Panc1 (cell line): Measurements from ENCODE around the gene B9D1. TPM values are rescaled to one million over a fixed set of nuclear protein-coding genes. Genes with fewer than 3 reads are reported as not detected.

Source experiments
- ATAC-seq: fragments of 200-7000 bp; cut with Tn5 transposase; 2 replicates; pipeline ENCODE4 v1.9.1; 2020; ENCODE audit warnings: mild to moderate bottlenecking, moderate library complexity
- BruUV-seq: library from RNA; stranded (reverse); fragments of 400-500 nt; replicated peaks from 2 replicates; lab custom pipeline; 2021; lab: Mats Ljungman, UMichigan
- CTCF ChIA-PET: fragments of 300-600 bp; sonication (Branson Sonifier 250); formaldehyde crosslinking; loops from one replicate; lab custom pipeline; 2022; ENCODE audit warnings: antibody characterized with exemption; lab: Charles Lee
- POLR2A ChIA-PET: fragments of 300-600 bp; sonication (Branson Sonifier 250); formaldehyde crosslinking; loops from one replicate; lab custom pipeline; 2022; ENCODE audit warnings: antibody characterized with exemption; lab: Charles Lee
- DNase-seq: peaks from one replicate; pipeline ENCODE4 v3.0.0-alpha.2; 2010; ENCODE audit warnings: low read depth, low spot score
- H3K27ac ChIP-seq: 2 replicates; pipeline ENCODE4 v1.5.1; 2011; ENCODE audit warnings: mild to moderate bottlenecking, low read length, inconsistent platforms
- H3K27me3 ChIP-seq: fragments of 200-500 bp; sonication (Bioruptor generic); 2 replicates; pipeline ENCODE4 v1.6.0; 2014; ENCODE audit warnings: low read length, inconsistent platforms; ENCODE audit not compliant: control insufficient read depth, insufficient read depth
- H3K36me3 ChIP-seq: fragments of 200-500 bp; sonication (Bioruptor generic); 2 replicates; pipeline ENCODE4 v1.5.1; 2014; ENCODE audit warnings: inconsistent platforms, mild to moderate bottlenecking, low read length, moderate library complexity; ENCODE audit not compliant: control insufficient read depth, insufficient read depth
- H3K4me1 ChIP-seq: 2 replicates; pipeline ENCODE4 v1.5.1; 2011; ENCODE audit warnings: inconsistent platforms, mild to moderate bottlenecking, low read length, moderate library complexity; ENCODE audit not compliant: control insufficient read depth, insufficient read depth
- H3K4me3 ChIP-seq, 2 experiments: 2 replicates each; pipeline ENCODE4 v1.5.1; 2011 to 2012; ENCODE audit warnings: low read depth in 2 of 2, low read length in 2 of 2, mild to moderate bottlenecking in 2 of 2, inconsistent platforms in 1 of 2, moderate library complexity in 1 of 2
- H3K9me3 ChIP-seq: fragments of 200-500 bp; sonication (Bioruptor generic); 2 replicates; pipeline ENCODE4 v1.5.1; 2014; ENCODE audit warnings: low read depth, mild to moderate bottlenecking, inconsistent platforms, low read length, moderate library complexity; ENCODE audit not compliant: control insufficient read depth, insufficient read depth
- POLR2AphosphoS5 ChIP-seq: IDR thresholded peaks from 2 replicates; pipeline ENCODE4 v1.6.1; 2012; ENCODE audit warnings: mild to moderate bottlenecking, low read depth, low read length, moderate library complexity
- REST ChIP-seq, 2 experiments: IDR thresholded peaks; 2 replicates each; pipeline ENCODE4 v1.6.1; 2011 to 2012; ENCODE audit warnings: low read depth in 2 of 2, control low read depth in 1 of 2, low read length in 1 of 2, mild to moderate bottlenecking in 1 of 2, moderate library complexity in 1 of 2; ENCODE audit not compliant: insufficient read depth in 1 of 2
- SIN3A ChIP-seq: IDR thresholded peaks from 2 replicates; pipeline ENCODE4 v1.6.1; 2012; ENCODE audit warnings: low read depth, mild to moderate bottlenecking, low read length, moderate library complexity, borderline replicate concordance; ENCODE audit not compliant: insufficient read depth
- TCF7L2 ChIP-seq: IDR thresholded peaks from 2 replicates; pipeline ENCODE4 v1.6.1; 2011; ENCODE audit warnings: mild to moderate bottlenecking, low read depth, low read length, inconsistent platforms
- in situ Hi-C: cut with HindIII; loops from 2 replicates; pipeline ENCODE4 v1.10.0; 2016; ENCODE audit warnings: low sequenced_read_pairs, low pct_unique_long_range_greater_than_20kb
- intact Hi-C: fragments of 100-400 bp; cut with micrococcal nuclease; formaldehyde crosslinking; loops from one replicate; pipeline ENCODE4 v1.10.0; 2022; ENCODE audit not compliant: unreplicated experiment
- total RNA-seq: library from RNA; stranded (reverse); gene quantifications from one replicate; pipeline ENCODE4 v1.2.1, GENCODE V29; 2021; ENCODE audit not compliant: unreplicated experiment
- TF ChIP-seq, protein P1 (sequence below): fragments of 450-650 bp; IDR thresholded peaks from 2 replicates; pipeline ENCODE4 v1.5.1; 2017; ENCODE audit warnings: mild to moderate bottlenecking

The B9D1 gene
- total RNA-seq, 1 experiment from 2014 or later: 19.1 TPM

- ChIA-PET POLR2A (no interaction called here), CTCF (no interaction called here)
- TF ChIP-seq POLR2AphosphoS5 (no peak), REST (IDR thresholded peaks at IDR 0.05; ENCODE audit: insufficient read depth in 1 of 2, low read depth in 2 of 2, low read length in 1 of 2) (no peak), TCF7L2 (no peak), SIN3A (no peak)
- TF ChIP-seq, protein P1, sequence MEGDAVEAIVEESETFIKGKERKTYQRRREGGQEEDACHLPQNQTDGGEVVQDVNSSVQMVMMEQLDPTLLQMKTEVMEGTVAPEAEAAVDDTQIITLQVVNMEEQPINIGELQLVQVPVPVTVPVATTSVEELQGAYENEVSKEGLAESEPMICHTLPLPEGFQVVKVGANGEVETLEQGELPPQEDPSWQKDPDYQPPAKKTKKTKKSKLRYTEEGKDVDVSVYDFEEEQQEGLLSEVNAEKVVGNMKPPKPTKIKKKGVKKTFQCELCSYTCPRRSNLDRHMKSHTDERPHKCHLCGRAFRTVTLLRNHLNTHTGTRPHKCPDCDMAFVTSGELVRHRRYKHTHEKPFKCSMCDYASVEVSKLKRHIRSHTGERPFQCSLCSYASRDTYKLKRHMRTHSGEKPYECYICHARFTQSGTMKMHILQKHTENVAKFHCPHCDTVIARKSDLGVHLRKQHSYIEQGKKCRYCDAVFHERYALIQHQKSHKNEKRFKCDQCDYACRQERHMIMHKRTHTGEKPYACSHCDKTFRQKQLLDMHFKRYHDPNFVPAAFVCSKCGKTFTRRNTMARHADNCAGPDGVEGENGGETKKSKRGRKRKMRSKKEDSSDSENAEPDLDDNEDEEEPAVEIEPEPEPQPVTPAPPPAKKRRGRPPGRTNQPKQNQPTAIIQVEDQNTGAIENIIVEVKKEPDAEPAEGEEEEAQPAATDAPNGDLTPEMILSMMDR: no peak
- H3K36me3 ChIP-seq: no peaks in the 10 kb centered on the region
- H3K27me3 ChIP-seq: no peaks in the 10 kb centered on the region
- H3K27ac ChIP-seq: no peak overlapping the region
- intact Hi-C loops: no loop called here
- no peak overlapping the region for H3K4me3 ChIP-seq
- in situ Hi-C loops: no loop called here
- DNase-seq (no peak), ATAC-seq (no peak)
- H3K4me1 ChIP-seq: no peaks in the 10 kb centered on the region
- no TSS peak for BruUV-seq
- H3K9me3 ChIP-seq: no peaks in the 10 kb centered on the region
Observed at GRCh38 chr17:19370493-19370960, 8.0 kb upstream of the B9D1 start.

- Histone ChIP-seq H3K27me3 (no peaks in the 10 kb centered on the region), H3K27ac (no peak overlapping the region), H3K9me3 (no peaks in the 10 kb centered on the region), H3K36me3 (no peaks in the 10 kb centered on the region), H3K4me1 (no peaks in the 10 kb centered on the region; the same call in 1 of the 2 replicates), H3K4me3 (no peak overlapping the region)
- ChIA-PET POLR2A (interaction anchor here (0.6 kb wide), 1 partner anchor 393 kb away, joined by 5 read pairs; no protein-coding TSS in a partner anchor), CTCF (no interaction called here)
- no peak for DNase-seq
- intact Hi-C loops: no loop called here
- no peak for ATAC-seq
- BruUV-seq: no TSS peak
- in situ Hi-C loops: no loop called here
- TF ChIP-seq POLR2AphosphoS5 (no peak), SIN3A (no peak), REST (IDR thresholded peaks at IDR 0.05; ENCODE audit: insufficient read depth in 1 of 2, low read depth in 2 of 2, low read length in 1 of 2) (no peak), TCF7L2 (no peak)
- TF ChIP-seq, protein P1: no peak
Observed at GRCh38 chr17:19369846-19370492, 7.4 kb upstream of the B9D1 start.
